Stromal cell of bone marrow (primary cell): ENCODE results near the gene PLA2G2A.
"Not testable (repeated sequence)": the region's sequence is repeated elsewhere in the genome, so short reads cannot be mapped to it uniquely, and the experiment has no call there.

Experiments
- DNase-seq: peaks from one replicate; pipeline ENCODE4 v3.0.0-alpha.2; 2012; ENCODE audit warnings: low read depth

Gene PLA2G2A

GRCh38 chr1:19979494-19979977, at the start of gene PLA2G2A:
TSS of gene PLA2G2A (minus strand) at chr1:19979618. CDS start at chr1:19978773, 845 bp downstream.
- no peak for DNase-seq

- DNase-seq = no peak
Measured at GRCh38 chr1:20028726-20029125, 49.3 kb upstream of the PLA2G2A start.

- DNase-seq = no peak
Measured at GRCh38 chr1:20028125-20028524, 48.7 kb upstream of the PLA2G2A start.

DNA sequence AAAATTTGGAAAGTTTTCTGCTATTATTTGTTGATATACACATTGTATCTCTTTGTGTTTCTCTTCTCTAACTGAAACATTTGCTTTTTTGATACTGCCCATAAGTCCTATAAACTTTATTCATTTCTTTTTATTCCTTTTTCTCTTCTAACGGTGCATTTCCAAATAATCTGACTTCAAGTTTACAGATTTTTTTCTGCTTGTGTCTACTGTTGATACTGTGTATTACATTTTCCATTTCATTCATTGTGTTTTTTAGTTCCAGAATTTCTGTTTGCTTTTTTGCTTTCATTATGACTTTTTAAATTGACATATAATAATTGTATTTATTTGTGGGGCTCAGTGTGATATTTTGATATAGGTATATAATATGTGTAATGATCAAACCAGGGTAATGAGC, 38.3 kb upstream of the PLA2G2A start:
- no peak for DNase-seq

GRCh38 chr1:20014153-20014552, 34.7 kb upstream of the PLA2G2A start:
- DNase-seq = no peak

GRCh38 chr1:20010016-20010415, 30.6 kb upstream of the PLA2G2A start:
- DNase-seq = no peak

DNA sequence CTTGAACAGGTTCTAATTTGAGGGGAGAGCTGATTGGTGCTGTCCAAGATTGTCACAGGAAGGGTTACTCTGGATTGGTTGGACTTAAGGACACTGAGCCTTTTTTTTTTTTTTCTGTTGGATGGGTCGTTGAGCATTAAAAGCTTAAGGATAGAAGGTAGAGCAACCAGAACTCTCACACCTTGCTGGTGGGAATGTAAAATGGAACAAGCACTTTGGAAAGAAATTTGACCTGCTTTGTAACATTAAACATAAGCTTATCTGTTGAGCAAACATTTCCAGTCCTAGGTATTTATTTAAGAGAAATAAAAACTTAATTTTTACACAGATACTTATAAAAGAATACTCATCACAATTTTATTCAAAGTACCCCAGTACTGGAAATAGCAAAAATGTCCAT, 29.8 kb upstream of the PLA2G2A start:
- DNase-seq = no peak

DNA sequence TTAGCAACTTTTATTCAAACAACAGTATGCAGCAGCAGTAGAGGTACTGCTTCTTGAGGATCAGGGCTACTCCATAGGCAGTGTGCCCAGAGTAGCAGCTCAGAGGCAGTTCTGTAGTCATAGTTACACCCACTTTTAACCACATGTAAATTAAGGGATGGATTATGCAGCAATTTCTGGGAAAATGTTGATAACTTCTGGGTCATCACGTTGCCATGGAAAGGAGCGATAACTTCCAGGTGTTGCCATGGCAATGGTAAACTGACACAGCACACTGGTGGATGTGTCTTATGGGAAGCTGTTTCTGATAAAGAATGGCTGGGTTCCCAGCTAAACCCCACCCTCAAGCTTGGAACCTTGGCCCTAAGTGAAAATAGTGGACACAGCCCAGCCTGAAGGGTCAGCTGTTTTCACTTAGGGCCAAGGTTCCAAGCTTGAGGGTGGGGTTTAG, 29.0 kb upstream of the PLA2G2A start:
- peak; percentile 63 for DNase-seq

DNA sequence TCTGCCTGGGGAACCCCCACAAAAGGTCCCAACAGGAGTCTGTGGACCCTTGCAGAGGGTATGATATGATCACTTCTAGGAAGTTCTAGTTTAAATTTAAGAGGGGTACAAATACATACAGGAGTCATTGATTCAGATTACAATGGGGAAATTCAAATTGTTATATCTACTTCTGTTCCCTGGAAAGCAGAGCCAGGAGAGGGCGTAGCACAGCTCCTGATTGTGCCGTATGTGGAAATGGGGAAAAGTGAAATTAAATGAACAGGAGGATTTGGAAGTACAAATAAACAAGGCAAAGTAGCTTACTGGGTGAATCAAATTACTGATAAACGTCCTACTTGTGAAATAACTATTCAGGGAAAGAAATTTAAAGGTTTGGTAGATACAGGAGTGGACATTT, 19.4 kb upstream of the PLA2G2A start:
- DNase-seq = not testable (repeated sequence)

DNA sequence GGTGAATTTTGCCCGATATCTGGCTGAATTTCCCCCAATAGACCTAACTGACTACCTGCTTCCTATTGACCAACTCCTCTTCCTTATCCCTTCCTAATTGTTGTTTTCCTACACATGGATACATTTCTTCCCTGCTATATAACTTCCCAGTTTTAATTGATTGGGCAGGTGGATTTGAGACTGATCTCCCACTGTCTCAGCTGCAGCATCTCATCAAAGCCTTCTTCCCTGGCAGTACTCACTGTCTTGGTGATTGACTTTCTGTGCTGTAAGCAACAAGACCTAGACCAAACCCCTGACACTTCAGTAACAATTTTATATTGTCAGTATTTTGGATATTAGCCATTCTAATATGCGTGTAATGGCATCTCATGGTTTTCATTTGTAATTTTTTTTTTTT, 11.3 kb upstream of the PLA2G2A start:
- no peak for DNase-seq

- DNase-seq = not testable (repeated sequence)
Measured at GRCh38 chr1:19990182-19990582, 10.8 kb upstream of the PLA2G2A start.

DNA sequence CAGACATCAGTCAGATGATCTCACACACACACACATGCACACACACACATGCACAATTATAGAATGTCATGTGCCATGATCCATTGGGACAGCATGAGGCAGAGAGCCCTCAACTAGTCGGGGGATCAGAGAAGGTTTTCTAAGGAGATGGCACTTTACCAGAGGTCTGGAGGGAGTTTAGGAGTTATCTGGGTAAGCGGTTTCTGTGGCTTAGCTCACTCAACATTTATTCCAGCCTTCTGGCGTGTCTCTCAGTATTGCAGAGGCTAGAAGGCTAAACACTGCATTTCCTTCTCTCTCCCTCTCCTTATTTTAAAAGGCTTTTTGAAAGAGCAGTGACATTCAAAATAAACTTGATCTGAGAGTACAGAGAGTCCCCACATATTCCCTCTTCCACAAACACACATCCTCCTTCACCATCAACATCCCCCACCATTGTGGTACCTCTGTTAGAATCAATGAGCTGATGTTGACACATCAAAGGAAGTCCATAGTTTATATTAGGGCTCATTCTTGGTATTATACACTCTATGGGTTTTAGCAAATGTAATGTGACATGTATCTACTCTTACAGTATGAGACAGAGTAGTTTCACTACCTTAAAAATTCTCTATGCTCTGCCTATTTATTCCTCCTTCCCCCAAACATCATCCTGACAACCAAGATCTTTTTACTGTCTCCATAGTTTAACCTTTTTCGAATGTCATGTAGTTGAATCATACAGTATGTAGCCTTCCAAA, 9.0 kb upstream of the PLA2G2A start:
- DNase-seq = no peak

DNA sequence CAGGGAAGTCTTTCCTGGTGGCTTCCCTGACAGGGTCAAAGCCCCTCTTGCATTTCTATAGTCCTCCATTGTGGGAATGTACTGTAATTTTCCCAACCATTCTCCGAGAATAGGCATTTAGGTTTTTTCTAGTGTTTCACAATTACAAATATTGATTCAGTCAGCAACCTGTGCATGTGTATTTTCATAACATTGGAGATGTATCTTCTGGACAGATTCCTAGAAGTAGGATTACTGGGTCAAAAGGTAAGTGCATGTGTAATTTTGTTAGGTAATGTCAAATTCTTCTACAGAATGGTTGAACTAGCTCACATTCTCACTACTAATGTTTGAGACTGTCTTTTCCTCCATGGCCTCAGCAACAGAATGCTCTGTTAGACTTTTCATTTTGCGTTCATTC, 8.3 kb upstream of the PLA2G2A start:
- no peak for DNase-seq

DNA sequence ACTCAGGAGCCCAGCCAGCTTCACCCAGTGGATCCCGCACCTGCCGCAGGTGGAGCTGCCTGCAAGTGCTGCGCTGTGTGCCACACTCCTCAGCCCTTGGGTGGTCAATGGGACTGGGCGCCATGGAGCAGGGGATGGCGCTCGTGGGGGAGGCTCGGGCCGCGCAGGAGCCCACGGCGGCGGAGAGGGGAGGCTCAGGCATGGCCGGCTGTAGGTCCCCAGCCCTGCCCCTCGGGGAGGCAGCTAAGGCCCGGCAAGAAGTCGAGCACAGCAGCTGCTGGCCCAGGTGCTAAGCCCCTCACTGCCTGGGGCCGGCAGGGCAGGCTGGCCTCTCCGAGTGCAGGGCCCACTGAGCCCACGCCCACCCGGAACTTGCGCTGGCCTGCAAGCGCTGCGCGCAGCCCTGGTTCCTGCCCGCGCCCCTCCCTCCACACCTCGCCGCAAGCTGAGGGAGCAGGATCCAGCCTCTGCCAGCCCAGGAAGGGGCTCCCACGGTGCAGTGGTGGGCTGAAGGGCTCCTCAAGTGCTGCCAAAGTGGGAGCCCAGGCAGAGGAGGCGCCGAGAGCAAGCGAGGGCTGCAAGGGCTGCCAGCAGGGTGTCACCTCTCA, 5.1 kb upstream of the PLA2G2A start:
- not testable (repeated sequence) for DNase-seq

GRCh38 chr1:19981507-19982312, 2.3 kb upstream of the PLA2G2A start:
- DNase-seq = no peak

DNA sequence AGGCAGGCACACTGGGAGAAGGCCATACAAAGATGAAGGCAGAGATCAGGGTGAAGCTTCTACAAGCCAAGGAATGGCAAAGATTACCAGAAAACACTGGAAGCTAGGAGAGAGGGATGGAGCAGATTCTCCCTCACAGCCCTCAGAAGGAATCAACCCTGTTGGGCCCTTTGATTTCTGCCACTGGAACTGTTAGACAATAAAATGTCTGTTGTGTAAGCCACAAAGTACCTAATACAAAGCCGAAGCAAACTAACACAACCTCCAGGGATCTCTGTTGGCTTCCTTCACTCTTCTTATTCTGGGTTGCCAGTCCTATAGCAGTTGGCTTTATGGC, 1.7 kb upstream of the PLA2G2A start:
- no peak for DNase-seq

DNA sequence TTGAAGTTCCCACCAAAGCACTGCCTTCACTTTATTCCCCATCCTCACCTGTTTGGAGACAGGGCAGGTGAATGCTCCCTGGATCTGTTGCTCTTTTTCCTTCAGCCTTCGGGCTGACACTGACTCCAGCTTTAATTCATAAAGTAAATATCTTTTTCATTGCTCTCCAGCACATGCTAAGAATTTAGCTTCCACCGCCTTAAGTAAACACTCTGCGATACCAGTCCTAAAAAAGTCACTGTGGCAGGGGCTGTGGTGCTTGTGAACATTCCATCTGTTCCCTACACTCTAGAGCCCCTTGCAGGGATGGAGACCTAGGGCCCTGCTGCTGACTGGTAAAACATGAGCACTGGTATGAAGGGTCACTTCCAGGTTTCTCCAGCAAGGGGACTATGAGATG, 896 bp upstream of the PLA2G2A start:
- no peak for DNase-seq

DNA sequence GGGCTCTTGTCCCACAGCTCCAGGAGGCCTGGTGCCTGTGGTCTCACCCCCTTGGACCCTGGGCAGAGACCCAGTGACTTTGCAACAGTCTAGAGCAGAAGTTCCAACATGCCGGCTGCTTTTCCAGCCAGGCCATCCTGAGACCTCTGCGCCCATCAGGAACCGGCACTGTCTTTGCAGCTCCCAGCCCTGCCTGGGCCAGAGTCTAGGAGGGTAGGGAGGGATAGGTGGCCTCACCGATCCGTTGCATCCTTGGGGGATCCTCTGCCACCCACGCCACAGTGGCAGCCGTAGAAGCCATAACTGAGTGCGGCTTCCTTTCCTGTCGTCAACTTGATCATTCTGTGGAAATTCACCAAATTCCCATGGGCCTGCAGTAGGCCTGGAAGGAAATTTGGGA, 1.3 kb downstream of the PLA2G2A start:
- DNase-seq = no peak

DNA sequence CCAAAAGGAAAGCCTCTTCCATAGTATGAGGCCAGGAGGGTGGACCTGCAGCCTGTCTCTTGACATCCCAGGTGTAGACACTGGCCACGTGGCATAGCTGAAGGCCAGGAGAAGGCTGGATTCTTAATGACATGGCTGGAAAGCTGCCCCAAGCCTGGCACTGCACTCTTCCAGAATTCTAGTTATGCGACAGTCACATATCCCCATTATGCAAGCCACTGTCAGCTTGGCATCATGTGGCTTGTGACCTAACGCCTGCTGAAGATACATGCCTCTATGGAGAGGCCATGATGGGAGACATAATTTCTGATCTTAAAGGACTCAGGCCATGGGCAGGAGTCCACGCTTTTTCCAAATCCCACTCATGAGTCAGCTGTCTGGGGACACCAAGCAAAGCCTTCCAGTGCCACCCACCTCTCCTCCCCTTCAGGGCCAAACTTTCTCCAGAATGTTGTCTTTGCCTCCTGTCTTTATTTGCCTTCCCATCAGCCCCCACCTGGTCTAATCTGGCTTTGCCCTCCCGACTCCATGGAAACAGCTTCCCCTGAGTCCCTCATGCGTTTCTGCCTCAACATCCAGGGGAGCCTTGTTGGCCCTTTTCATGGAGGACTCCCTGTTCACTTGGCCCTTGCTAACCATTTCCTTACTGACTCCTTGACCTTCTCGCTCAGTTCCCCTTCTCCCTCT, 3.0 kb downstream of the PLA2G2A start:
- DNase-seq = no peak

GRCh38 chr1:19975423-19976193, 3.8 kb downstream of the PLA2G2A start:
- no peak for DNase-seq

- DNase-seq = peak; percentile 70
Measured at GRCh38 chr1:19974822-19975416, 4.5 kb downstream of the PLA2G2A start.
